Measurements from ENCODE around the gene RAD1.

The RAD1 gene

GRCh38 chr5:34892414-34892813 lies 22.9 kb downstream of the RAD1 start:
- DNase-seq (ENCODE audit: low read depth), result no peak
- H3K4me3 ChIP-seq (ENCODE audit: low read depth, low read length), result no peak overlapping the region
- in situ Hi-C loops (cut with HindIII; ENCODE audit: low sequenced_read_pairs), result loop anchor here (25.0 kb wide), 1 partner anchor 405 kb away; no protein-coding TSS in a partner anchor
- no peak for TF ChIP-seq CTCF (IDR thresholded peaks at IDR 0.05; ENCODE audit: low read depth, low read length, missing control alignments)

GRCh38 chr5:34891981-34892380 lies 23.3 kb downstream of the RAD1 start:
- DNase-seq (ENCODE audit: low read depth), result peak; percentile 28
- no peak for TF ChIP-seq CTCF (IDR thresholded peaks at IDR 0.05; ENCODE audit: low read depth, low read length, missing control alignments)
- in situ Hi-C loops (cut with HindIII; ENCODE audit: low sequenced_read_pairs), result loop anchor here (25.0 kb wide), 1 partner anchor 405 kb away; no protein-coding TSS in a partner anchor
- no peak overlapping the region for H3K4me3 ChIP-seq (ENCODE audit: low read depth, low read length)

- DNase-seq (ENCODE audit: low read depth), result no peak
- in situ Hi-C loops (cut with HindIII; ENCODE audit: low sequenced_read_pairs), result loop anchor here (25.0 kb wide), 1 partner anchor 402 kb away; no protein-coding TSS in a partner anchor
- TF ChIP-seq CTCF (IDR thresholded peaks at IDR 0.05; ENCODE audit: low read depth, low read length, missing control alignments), result no peak
- H3K4me3 ChIP-seq (ENCODE audit: low read depth, low read length), result no peak overlapping the region
Observed at GRCh38 chr5:34889394-34889793, 25.9 kb downstream of the RAD1 start.

- DNase-seq (ENCODE audit: low read depth), result no peak
- in situ Hi-C loops (cut with HindIII; ENCODE audit: low sequenced_read_pairs), result loop anchor here (25.0 kb wide), 1 partner anchor 399 kb away; no protein-coding TSS in a partner anchor
Observed at GRCh38 chr5:34886392-34887119, 28.7 kb downstream of the RAD1 start.

GRCh38 chr5:34881246-34881645 lies 34.1 kb downstream of the RAD1 start:
- no peak for DNase-seq (ENCODE audit: low read depth)
- no peak for TF ChIP-seq CTCF (IDR thresholded peaks at IDR 0.05; ENCODE audit: low read depth, low read length, missing control alignments)
- H3K4me3 ChIP-seq (ENCODE audit: low read depth, low read length), result no peak overlapping the region
- in situ Hi-C loops (cut with HindIII; ENCODE audit: low sequenced_read_pairs), result loop anchor here (25.0 kb wide), 1 partner anchor 394 kb away; no protein-coding TSS in a partner anchor

More at GRCh38 chr5:34886392-34887119, 28.7 kb downstream of the RAD1 start:
- no peak for TF ChIP-seq CTCF (IDR thresholded peaks at IDR 0.05; ENCODE audit: low read depth, low read length, missing control alignments)
- H3K4me3 ChIP-seq (ENCODE audit: low read depth, low read length), result no peak overlapping the region

GRCh38 chr5:34876275-34876674 lies 39.0 kb downstream of the RAD1 start:
- TF ChIP-seq CTCF (IDR thresholded peaks at IDR 0.05; ENCODE audit: low read depth, low read length, missing control alignments), result no peak
- in situ Hi-C loops (cut with HindIII; ENCODE audit: low sequenced_read_pairs), result loop anchor here (25.0 kb wide), 1 partner anchor 389 kb away; no protein-coding TSS in a partner anchor
- H3K4me3 ChIP-seq (ENCODE audit: low read depth, low read length), result no peak overlapping the region
- DNase-seq (ENCODE audit: low read depth), result no peak

Data from astrocyte of the cerebellum (primary cell).